Gastrocnemius medialis (tissue), 4 donors: ENCODE data around the gene HDAC10.

Experiments
- CTCF ChIP-seq, 5 experiments: fragments of 450-650 bp in 3 of 5; fragments of 200-600 bp in 2 of 5; sonication (generic) in 2 of 5; IDR thresholded peaks in 4 of 5; conservative IDR thresholded peaks in 1 of 5; 1 replicate in 4 of 5; 2 replicates in 1 of 5; pipeline ENCODE4 v1.5.1; 2016 to 2019; ENCODE audit warnings: antibody characterized with exemption in 5 of 5, mild to moderate bottlenecking in 3 of 5, moderate library complexity in 3 of 5
- POLR2A ChIP-seq, 2 donors: fragments of 450-650 bp; IDR thresholded peaks; one replicate each; pipeline ENCODE4 v1.6.1; 2017; ENCODE audit warnings: antibody characterized with exemption in 2 of 2, mild to moderate bottlenecking in 2 of 2, moderate library complexity in 2 of 2

GRCh38 chr22:50275181-50276055 lies 24.4 kb upstream of the HDAC10 start:
- TF ChIP-seq POLR2A (IDR thresholded peaks at IDR 0.05) = no peak
- TF ChIP-seq CTCF (IDR thresholded peaks at IDR 0.05 in 4 of 5, conservative IDR thresholded peaks at IDR 0.05 in 1 of 5) = no peak
